Heart left ventricle (tissue), 13 donors: ENCODE measurements around the gene MYH16.

Experiments used
- CTCF ChIP-seq, 12 donors: fragments of 200-600 bp; sonication (generic) in 4 of 12; IDR thresholded peaks; one replicate each; pipeline versions ENCODE4 v1.5.0 to v1.8.0; 2018 to 2022; ENCODE audit warnings: antibody characterized with exemption in 12 of 12, mild to moderate bottlenecking in 5 of 12
- POLR2A ChIP-seq, 2 donors: fragments of 450-650 bp; IDR thresholded peaks; one replicate each; pipeline ENCODE4 v1.6.1; 2017; ENCODE audit warnings: antibody characterized with exemption in 2 of 2, mild to moderate bottlenecking in 2 of 2, moderate library complexity in 2 of 2
- donor health status: ischemic (EF 13 %, LVEDD 7.1; RV severe dilation, severe dysfunction).
- donor health status: DM: no; HTN: yes; CAD: no.
- donor health status: DM: no; HTN: no; CAD: no.
- donor health status: ischemic (EF 25% LVEDD 6.9; RV normal size, moderate dysfunction).
- donor health status: ischemic (EF 25% LVEDD 5.7; RV mildly dilated, moderate dysfunction).
- donor health status: ischemic (EF 35%, LVEDD 5.7; RV mildly dilated, moderate dysfunction).
- donor health status: nonischemic (EF 11% LVEDD 7.7; RV severe dilation, severe dysfunction).
- donor health status: DM: yes; HTN: yes; CAD: no.
- donor health status: PGD.
- donor health status: ischemic (EF 29% LVEDD 5.4; RV normal size, mild dysfunction).
- donor health status: nonischemic (EF 23%, LVEDD 6.1; RV moderate dilation, normal function).

DNA sequence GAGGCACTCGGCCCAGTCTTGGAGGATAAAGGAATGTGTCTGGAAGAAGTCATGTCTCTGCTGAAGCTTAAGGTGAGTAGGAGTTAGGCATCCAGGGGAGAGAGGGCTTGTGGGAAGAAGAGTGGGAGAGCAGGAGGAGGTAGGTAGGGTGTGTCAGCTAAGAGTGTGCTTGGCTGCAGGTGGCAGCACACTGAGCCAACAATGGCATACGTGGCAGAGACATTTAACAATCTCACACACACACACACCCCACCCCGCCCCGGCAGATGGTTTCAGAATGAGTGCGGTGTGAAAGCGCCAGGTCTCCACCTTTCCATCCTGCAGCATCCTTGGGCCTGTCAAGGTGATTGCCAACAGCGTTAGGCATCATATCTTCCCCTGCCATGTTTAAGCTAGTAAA lies 41.9 kb downstream of the MYH16 start:
- TF ChIP-seq CTCF (IDR thresholded peaks at IDR 0.05): no peak
- no peak for TF ChIP-seq POLR2A (IDR thresholded peaks at IDR 0.05)
